ENCODE measurements around the gene HOXD9.

DNA sequence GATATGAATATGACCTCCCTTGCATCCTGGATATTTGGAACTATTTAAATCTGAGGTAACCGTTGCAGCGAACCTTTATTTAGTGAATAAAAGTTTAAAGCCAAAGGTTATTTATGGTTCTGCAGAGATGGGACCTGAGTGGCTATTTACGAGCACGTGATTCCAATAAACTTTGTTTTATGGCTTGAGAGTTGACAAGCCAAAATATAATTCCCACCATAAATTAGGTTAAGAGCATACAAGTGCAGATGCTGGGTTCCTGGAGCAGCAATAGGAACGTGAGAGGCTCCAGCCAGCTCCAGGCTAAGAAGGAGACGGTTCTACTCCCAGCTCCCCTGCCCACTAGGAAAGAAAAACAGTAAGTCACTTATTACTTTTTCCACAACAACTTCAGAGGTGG lies 23.6 kb downstream of the HOXD9 start:
- TF ChIP-seq, protein P1, sequence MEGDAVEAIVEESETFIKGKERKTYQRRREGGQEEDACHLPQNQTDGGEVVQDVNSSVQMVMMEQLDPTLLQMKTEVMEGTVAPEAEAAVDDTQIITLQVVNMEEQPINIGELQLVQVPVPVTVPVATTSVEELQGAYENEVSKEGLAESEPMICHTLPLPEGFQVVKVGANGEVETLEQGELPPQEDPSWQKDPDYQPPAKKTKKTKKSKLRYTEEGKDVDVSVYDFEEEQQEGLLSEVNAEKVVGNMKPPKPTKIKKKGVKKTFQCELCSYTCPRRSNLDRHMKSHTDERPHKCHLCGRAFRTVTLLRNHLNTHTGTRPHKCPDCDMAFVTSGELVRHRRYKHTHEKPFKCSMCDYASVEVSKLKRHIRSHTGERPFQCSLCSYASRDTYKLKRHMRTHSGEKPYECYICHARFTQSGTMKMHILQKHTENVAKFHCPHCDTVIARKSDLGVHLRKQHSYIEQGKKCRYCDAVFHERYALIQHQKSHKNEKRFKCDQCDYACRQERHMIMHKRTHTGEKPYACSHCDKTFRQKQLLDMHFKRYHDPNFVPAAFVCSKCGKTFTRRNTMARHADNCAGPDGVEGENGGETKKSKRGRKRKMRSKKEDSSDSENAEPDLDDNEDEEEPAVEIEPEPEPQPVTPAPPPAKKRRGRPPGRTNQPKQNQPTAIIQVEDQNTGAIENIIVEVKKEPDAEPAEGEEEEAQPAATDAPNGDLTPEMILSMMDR (IDR thresholded peaks at IDR 0.05): no peak
- TF ChIP-seq POLR2A (IDR thresholded peaks at IDR 0.05): no peak

Data from testis (tissue), 2 donors.